SU-DHL-6 (cell line): ENCODE results near the gene WWTR1.

ENCODE experiments used
- EZH2phosphoT487 ChIP-seq: fragments of 200-600 bp; sonication (generic), shearing (Covaris generic); conservative IDR thresholded peaks from 2 replicates; pipeline ENCODE4 v1.6.1; 2018; ENCODE audit warnings: mild to moderate bottlenecking, antibody characterized with exemption, low read length, moderate library complexity, mixed read lengths
- TF ChIP-seq, protein P1 (sequence below): fragments of 200-600 bp; sonication (generic); IDR thresholded peaks from one replicate; pipeline ENCODE4 v1.5.1; 2017; ENCODE audit warnings: antibody characterized with exemption, mild to moderate bottlenecking, low read length, moderate library complexity; ENCODE audit not compliant: insufficient read depth, poor library complexity, severe bottlenecking

DNA sequence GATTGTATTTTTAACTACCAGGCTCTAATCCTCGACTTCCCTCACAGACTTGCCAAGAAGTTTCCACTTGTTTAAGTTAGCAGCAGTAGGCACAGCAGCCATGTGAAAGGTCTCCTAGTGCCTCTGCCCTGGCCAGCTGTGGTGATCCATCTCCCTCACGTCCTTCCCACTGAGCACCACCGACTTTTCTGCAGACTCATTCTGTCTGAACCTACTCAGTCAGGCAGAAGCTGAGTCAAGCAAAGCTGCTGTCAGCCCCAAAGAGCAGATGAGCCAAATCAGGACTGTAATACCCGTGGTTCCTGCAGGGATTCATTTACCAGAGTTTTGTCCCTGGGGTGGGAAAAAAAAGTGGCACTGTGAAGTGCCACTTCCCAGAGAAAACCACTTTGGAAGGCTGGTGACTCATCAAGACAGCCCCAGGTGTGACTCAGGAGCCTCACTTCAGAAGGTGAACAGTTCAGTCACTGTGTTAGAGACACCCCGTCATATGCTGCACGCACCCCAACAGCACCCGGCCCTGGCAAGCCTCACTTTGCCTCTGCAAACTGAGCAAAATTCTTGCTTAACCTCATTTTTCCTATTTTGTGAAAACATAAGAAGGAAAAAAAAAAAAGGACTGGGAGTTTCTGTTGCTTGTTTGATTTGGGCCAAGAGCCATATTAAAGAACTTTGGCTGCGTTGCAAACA is 76.0 kb downstream of the WWTR1 start:
- TF ChIP-seq, protein P1, sequence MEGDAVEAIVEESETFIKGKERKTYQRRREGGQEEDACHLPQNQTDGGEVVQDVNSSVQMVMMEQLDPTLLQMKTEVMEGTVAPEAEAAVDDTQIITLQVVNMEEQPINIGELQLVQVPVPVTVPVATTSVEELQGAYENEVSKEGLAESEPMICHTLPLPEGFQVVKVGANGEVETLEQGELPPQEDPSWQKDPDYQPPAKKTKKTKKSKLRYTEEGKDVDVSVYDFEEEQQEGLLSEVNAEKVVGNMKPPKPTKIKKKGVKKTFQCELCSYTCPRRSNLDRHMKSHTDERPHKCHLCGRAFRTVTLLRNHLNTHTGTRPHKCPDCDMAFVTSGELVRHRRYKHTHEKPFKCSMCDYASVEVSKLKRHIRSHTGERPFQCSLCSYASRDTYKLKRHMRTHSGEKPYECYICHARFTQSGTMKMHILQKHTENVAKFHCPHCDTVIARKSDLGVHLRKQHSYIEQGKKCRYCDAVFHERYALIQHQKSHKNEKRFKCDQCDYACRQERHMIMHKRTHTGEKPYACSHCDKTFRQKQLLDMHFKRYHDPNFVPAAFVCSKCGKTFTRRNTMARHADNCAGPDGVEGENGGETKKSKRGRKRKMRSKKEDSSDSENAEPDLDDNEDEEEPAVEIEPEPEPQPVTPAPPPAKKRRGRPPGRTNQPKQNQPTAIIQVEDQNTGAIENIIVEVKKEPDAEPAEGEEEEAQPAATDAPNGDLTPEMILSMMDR = no peak
- no peak for TF ChIP-seq EZH2phosphoT487
